Immature natural killer cell (primary cell): ENCODE measurements around the gene FOCAD. TPM values are rescaled to one million over a fixed set of nuclear protein-coding genes. Genes with fewer than 3 reads are reported as not detected.
A peak's percentile ranks its signal among the peaks of the same experiment; 100 is the strongest.

Experiments
- DNase-seq, 3 donors: peaks; one replicate each; pipeline ENCODE4 v3.0.0; 2022; ENCODE audit warnings: mixed read lengths in 1 of 3
- H3K27ac Mint-ChIP-seq, 6 donors: one replicate each; pipeline ENCODE4 v1.8.0; 2020; ENCODE audit warnings: mixed read lengths in 6 of 6, mild to moderate bottlenecking in 5 of 6, inconsistent platforms in 4 of 6, moderate library complexity in 3 of 6
- H3K27me3 Mint-ChIP-seq, 3 donors: one replicate each; pipeline ENCODE4 v1.8.0; 2020 to 2021; ENCODE audit warnings: low read depth in 3 of 3, mild to moderate bottlenecking in 3 of 3, mixed read lengths in 3 of 3, moderate library complexity in 3 of 3, inconsistent platforms in 1 of 3
- H3K36me3 Mint-ChIP-seq, 3 donors: one replicate each; pipeline ENCODE4 v1.8.0; 2020; ENCODE audit warnings: mixed read lengths in 3 of 3, inconsistent platforms in 2 of 3, mild to moderate bottlenecking in 2 of 3
- H3K4me1 Mint-ChIP-seq, 2 donors: one replicate each; pipeline ENCODE4 v1.8.0; 2020; ENCODE audit warnings: inconsistent platforms in 2 of 2, mild to moderate bottlenecking in 2 of 2, mixed read lengths in 2 of 2, moderate library complexity in 1 of 2
- H3K4me3 Mint-ChIP-seq, 5 donors: one replicate each; pipeline ENCODE4 v1.8.0; 2020; ENCODE audit warnings: mild to moderate bottlenecking in 5 of 5, mixed read lengths in 5 of 5, inconsistent platforms in 3 of 5, moderate library complexity in 3 of 5
- H3K9me3 Mint-ChIP-seq, 6 donors: one replicate each; pipeline ENCODE4 v1.8.0; 2020; ENCODE audit warnings: mild to moderate bottlenecking in 6 of 6, mixed read lengths in 6 of 6, inconsistent platforms in 4 of 6, moderate library complexity in 3 of 6
- polyA plus RNA-seq, 3 donors: library from polyadenylated mRNA; unstranded; fragments of 300-500 nt; fragmentation: Illumina TruSeq; gene quantifications; one replicate each; pipeline ENCODE4 v1.2.3, GENCODE V29; 2021

FOCAD gene
- polyA plus RNA-seq, 3 donors from 2014 or later, result 9.1 to 18.5 (median 13.9) TPM

GRCh38 chr9:20996809-20997208, 312.8 kb downstream of the FOCAD start:
- Mint-ChIP-seq H3K4me1 (peaks cover 35 to 58% of the 10 kb centered on the region in 2 donors), H3K27ac (peak overlapping the region; percentile 6 to 86 (median 56)), H3K27me3 (no peaks in the 10 kb centered on the region), H3K9me3 (peaks cover 0 to 4% (median 0%) of the 10 kb centered on the region in 6 donors), H3K36me3 (peaks cover 8 to 34% (median 30%) of the 10 kb centered on the region in 3 donors), H3K4me3 (no peak overlapping the region)
- DNase-seq, result no peak

GRCh38 chr9:20997503-20998076, 313.5 kb downstream of the FOCAD start:
- Mint-ChIP-seq H3K27me3 (no peaks in the 10 kb centered on the region), H3K27ac (peak overlapping the region; percentile 6 to 86 (median 54)), H3K9me3 (peaks cover 0 to 4% (median 0%) of the 10 kb centered on the region in 6 donors), H3K36me3 (peaks cover 8 to 29% (median 29%) of the 10 kb centered on the region in 3 donors), H3K4me3 (no peak overlapping the region), H3K4me1 (peaks cover 42 to 66% of the 10 kb centered on the region in 2 donors)
- DNase-seq, result no peak

GRCh38 chr9:21001581-21001980, 317.5 kb downstream of the FOCAD start:
- H3K9me3 Mint-ChIP-seq, result peaks cover 0 to 4% (median 0%) of the 10 kb centered on the region in 6 donors
- H3K27me3 Mint-ChIP-seq, result no peaks in the 10 kb centered on the region
- peak overlapping the region; percentile 47 to 79 (median 64) for H3K4me3 Mint-ChIP-seq
- H3K4me1 Mint-ChIP-seq, result peaks cover 38 to 51% of the 10 kb centered on the region in 2 donors
- H3K27ac Mint-ChIP-seq, result peak overlapping the region; percentile 71 to 91 (median 86)
- H3K36me3 Mint-ChIP-seq, result peaks cover 20 to 37% (median 32%) of the 10 kb centered on the region in 3 donors
- DNase-seq, result peak; percentile 32 to 48 (median 40)

GRCh38 chr9:21002040-21002439, 318.0 kb downstream of the FOCAD start:
- Mint-ChIP-seq H3K36me3 (peaks cover 24 to 41% (median 36%) of the 10 kb centered on the region in 3 donors), H3K27ac (peak overlapping the region; percentile 71 to 91 (median 86)), H3K9me3 (peaks cover 0 to 4% (median 0%) of the 10 kb centered on the region in 6 donors), H3K4me3 (peak overlapping the region; percentile 47 to 79 (median 64)), H3K27me3 (no peaks in the 10 kb centered on the region), H3K4me1 (peaks cover 34 to 46% of the 10 kb centered on the region in 2 donors)
- DNase-seq, result peak in 2 of 3 donors; percentile 1 to 23

GRCh38 chr9:21015129-21015815, 331.2 kb downstream of the FOCAD start:
- Mint-ChIP-seq H3K27ac (no peak overlapping the region), H3K4me3 (no peak overlapping the region), H3K9me3 (no peaks in the 10 kb centered on the region), H3K4me1 (peaks cover 1 to 13% of the 10 kb centered on the region in 2 donors), H3K27me3 (no peaks in the 10 kb centered on the region), H3K36me3 (peaks cover 40 to 61% (median 43%) of the 10 kb centered on the region in 3 donors)
- DNase-seq, result no peak

GRCh38 chr9:21015995-21016394, 331.9 kb downstream of the FOCAD start:
- Mint-ChIP-seq H3K4me3 (no peak overlapping the region), H3K9me3 (no peaks in the 10 kb centered on the region), H3K27me3 (no peaks in the 10 kb centered on the region), H3K4me1 (peaks cover 3 to 20% of the 10 kb centered on the region in 2 donors), H3K27ac (peak overlapping the region in 1 of 6 donors; percentile 18), H3K36me3 (peaks cover 38 to 58% (median 46%) of the 10 kb centered on the region in 3 donors)
- no peak for DNase-seq

GRCh38 chr9:21016701-21017491, 332.8 kb downstream of the FOCAD start:
- no peaks in the 10 kb centered on the region for H3K27me3 Mint-ChIP-seq
- H3K4me3 Mint-ChIP-seq, result no peak overlapping the region
- DNase-seq, result no peak
- H3K4me1 Mint-ChIP-seq, result peaks cover 7 to 27% of the 10 kb centered on the region in 2 donors
- H3K36me3 Mint-ChIP-seq, result peaks cover 33 to 58% (median 46%) of the 10 kb centered on the region in 3 donors
- no peaks in the 10 kb centered on the region for H3K9me3 Mint-ChIP-seq
- H3K27ac Mint-ChIP-seq, result no peak overlapping the region

GRCh38 chr9:21018177-21018576, 334.1 kb downstream of the FOCAD start:
- Mint-ChIP-seq H3K27ac (no peak overlapping the region), H3K9me3 (no peaks in the 10 kb centered on the region), H3K4me3 (no peak overlapping the region), H3K36me3 (peaks cover 27 to 59% (median 47%) of the 10 kb centered on the region in 3 donors), H3K27me3 (no peaks in the 10 kb centered on the region), H3K4me1 (peaks cover 12 to 27% of the 10 kb centered on the region in 2 donors)
- DNase-seq, result no peak

- no peak for DNase-seq
- H3K4me1 Mint-ChIP-seq, result peaks cover 34 to 57% of the 10 kb centered on the region in 2 donors
Measured at GRCh38 chr9:21023861-21024260, 339.8 kb downstream of the FOCAD start.

GRCh38 chr9:21027295-21027694, 343.2 kb downstream of the FOCAD start:
- Mint-ChIP-seq H3K27me3 (peaks cover 0 to 3% (median 0%) of the 10 kb centered on the region in 3 donors), H3K4me1 (peaks cover 31 to 40% of the 10 kb centered on the region in 2 donors), H3K4me3 (no peak overlapping the region), H3K27ac (peak overlapping the region in 3 of 6 donors; percentile 12 to 64 (median 33)), H3K9me3 (no peaks in the 10 kb centered on the region), H3K36me3 (peaks cover 14 to 29% (median 15%) of the 10 kb centered on the region in 3 donors)
- no peak for DNase-seq

More at GRCh38 chr9:21023861-21024260, 339.8 kb downstream of the FOCAD start:
- H3K4me3 Mint-ChIP-seq, result no peak overlapping the region
- no peaks in the 10 kb centered on the region for H3K27me3 Mint-ChIP-seq
- H3K9me3 Mint-ChIP-seq, result no peaks in the 10 kb centered on the region
- peaks cover 19 to 43% (median 25%) of the 10 kb centered on the region in 3 donors for H3K36me3 Mint-ChIP-seq
- H3K27ac Mint-ChIP-seq, result peak overlapping the region in 1 of 6 donors; percentile 53

GRCh38 chr9:21028466-21028865, 344.4 kb downstream of the FOCAD start:
- Mint-ChIP-seq H3K4me3 (no peak overlapping the region), H3K9me3 (no peaks in the 10 kb centered on the region), H3K27me3 (peaks cover 0 to 7% (median 0%) of the 10 kb centered on the region in 3 donors), H3K27ac (peak overlapping the region in 4 of 6 donors; percentile 76 to 89 (median 82)), H3K36me3 (peaks cover 9 to 24% (median 14%) of the 10 kb centered on the region in 3 donors), H3K4me1 (peaks cover 40 to 52% of the 10 kb centered on the region in 2 donors)
- DNase-seq, result no peak

- Mint-ChIP-seq H3K4me3 (no peak overlapping the region), H3K4me1 (peaks cover 37 to 41% of the 10 kb centered on the region in 2 donors), H3K27ac (no peak overlapping the region), H3K9me3 (no peaks in the 10 kb centered on the region), H3K36me3 (peaks cover 7 to 18% (median 8%) of the 10 kb centered on the region in 3 donors), H3K27me3 (peaks cover 0 to 7% (median 0%) of the 10 kb centered on the region in 3 donors)
- DNase-seq, result no peak
Measured at GRCh38 chr9:21029661-21030060, 345.6 kb downstream of the FOCAD start.

- peaks cover 0 to 8% (median 0%) of the 10 kb centered on the region in 3 donors for H3K27me3 Mint-ChIP-seq
- no peak overlapping the region for H3K27ac Mint-ChIP-seq
- no peak overlapping the region for H3K4me3 Mint-ChIP-seq
- no peaks in the 10 kb centered on the region for H3K9me3 Mint-ChIP-seq
- H3K36me3 Mint-ChIP-seq, result peaks cover 8 to 19% (median 8%) of the 10 kb centered on the region in 3 donors
- peaks cover 36 to 37% of the 10 kb centered on the region in 2 donors for H3K4me1 Mint-ChIP-seq
- peak; percentile 28 to 35 (median 33) for DNase-seq
Measured at GRCh38 chr9:21030389-21031035, 346.5 kb downstream of the FOCAD start.
